K562 (cell line): ENCODE data around the gene LTA4H. TPM values are rescaled to one million over a fixed set of nuclear protein-coding genes. Genes with fewer than 3 reads are reported as not detected.

Experiments used
- ATAC-seq: fragments of 200-7000 bp; cut with Tn5 transposase; 3 replicates; pipeline ENCODE4 v1.9.1; 2020; ENCODE audit warnings: moderate library complexity
- BruUV-seq: library from RNA; stranded (reverse); fragments of 400-500 nt; replicated peaks from 2 replicates; lab custom pipeline; 2021; lab: Mats Ljungman, UMichigan
- CTCF ChIA-PET: fragments of 300-600 bp; formaldehyde crosslinking; extraction: SDS; loops from one replicate; lab custom pipeline; 2021; ENCODE audit warnings: low intra/inter-chr PET ratio; lab: Yijun Ruan, JAX
- POLR2A ChIA-PET: fragments of 300-600, 350-650 bp; sonication (Branson Sonifier 250); formaldehyde crosslinking; extraction: SDS; loops from one replicate; lab custom pipeline; 2021; ENCODE audit warnings: antibody characterized with exemption, inconsistent platforms; lab: Yijun Ruan, JAX
- DNase-seq, 4 experiments: peaks; one replicate each; pipeline versions ENCODE4 v3.0.0 to v3.0.0-alpha.2; 2011 to 2018; ENCODE audit warnings: low spot score in 3 of 4, mixed read lengths in 3 of 4; ENCODE audit errors: extremely low read depth in 1 of 4
- FAIRE-seq: peaks from 2 replicates; lab custom pipeline; 2011; peaks lifted over from hg19 to GRCh38; lab: Jason Lieb, UNC
- H2AFZ ChIP-seq: 2 replicates; pipeline ENCODE4 v1.6.0; 2011; ENCODE audit warnings: low read depth, low read length, control low read depth, inconsistent platforms
- H3K27ac ChIP-seq: fragments of 200-600 bp; 3 replicates; pipeline ENCODE4 v1.8.0; 2011; ENCODE audit warnings: low read depth, mild to moderate bottlenecking, control low read depth, inconsistent platforms, low read length, moderate library complexity, mixed read lengths; ENCODE audit errors: extremely low read depth
- H3K27me3 ChIP-seq, 2 experiments: fragments of 300-600 bp in 1 of 2; 2 replicates in 1 of 2; 3 replicates in 1 of 2; pipeline versions ENCODE4 v1.6.0 to v1.8.0; 2011; ENCODE audit warnings: inconsistent platforms in 2 of 2, low read length in 2 of 2, mild to moderate bottlenecking in 1 of 2, mixed read lengths in 1 of 2, moderate library complexity in 1 of 2; ENCODE audit not compliant: control insufficient read depth in 2 of 2, insufficient read depth in 2 of 2
- H3K36me3 ChIP-seq: fragments of 300-600 bp; 3 replicates; pipeline ENCODE4 v1.8.0; 2011; ENCODE audit warnings: mild to moderate bottlenecking, low read length, inconsistent platforms; ENCODE audit not compliant: control insufficient read depth, insufficient read depth
- H3K4me1 ChIP-seq, 2 experiments: fragments of 200-600 bp in 1 of 2; replicated peaks in 1 of 2; 2 replicates in 1 of 2; 3 replicates in 1 of 2; pipeline versions ENCODE4 v1.5.1 to v1.8.0; 2011; ENCODE audit warnings: inconsistent platforms in 2 of 2, low read length in 2 of 2, mild to moderate bottlenecking in 1 of 2, mixed read lengths in 1 of 2, moderate library complexity in 1 of 2; ENCODE audit not compliant: control insufficient read depth in 2 of 2, insufficient read depth in 2 of 2
- H3K4me2 ChIP-seq: 2 replicates; pipeline ENCODE4 v1.6.1; 2011; ENCODE audit warnings: low read length, control low read depth, inconsistent platforms, mixed read lengths; ENCODE audit not compliant: insufficient read depth
- H3K4me3 ChIP-seq: fragments of 200-600 bp; sonication (generic), shearing (Covaris generic); 2 replicates; pipeline ENCODE4 v1.5.1; 2016; ENCODE audit warnings: control low read depth, inconsistent platforms
- H3K79me2 ChIP-seq: fragments of 200-600 bp; 3 replicates; pipeline ENCODE4 v1.8.0; 2011; ENCODE audit warnings: low read length, inconsistent platforms; ENCODE audit not compliant: control insufficient read depth, insufficient read depth
- H3K9ac ChIP-seq, 2 experiments: 2 replicates each; pipeline versions ENCODE4 v1.6.0 to v1.6.1; 2011; ENCODE audit warnings: low read depth in 2 of 2, low read length in 2 of 2, control low read depth in 1 of 2, inconsistent platforms in 1 of 2, mild to moderate bottlenecking in 1 of 2, mixed read lengths in 1 of 2; ENCODE audit not compliant: insufficient read depth in 1 of 2
- H3K9me1 ChIP-seq: one replicate; pipeline ENCODE4 v1.6.0; 2011; ENCODE audit warnings: inconsistent platforms, mild to moderate bottlenecking, low read length, moderate library complexity; ENCODE audit not compliant: control insufficient read depth, insufficient read depth
- H3K9me3 ChIP-seq: replicated peaks from 2 replicates; pipeline ENCODE4 v1.5.1; 2011; ENCODE audit warnings: low read depth, low read length, inconsistent platforms; ENCODE audit not compliant: control insufficient read depth, insufficient read depth
- H4K20me1 ChIP-seq: replicated peaks from 2 replicates; pipeline ENCODE4 v1.6.1; 2011; ENCODE audit warnings: low read length, inconsistent platforms, mixed read lengths; ENCODE audit not compliant: control insufficient read depth, insufficient read depth
- C11orf30 ChIP-seq: fragments of 450-650 bp; IDR thresholded peaks from 2 replicates; pipeline ENCODE4 v1.6.1; 2016; ENCODE audit warnings: low read depth, mild to moderate bottlenecking
- MAFF ChIP-seq: IDR thresholded peaks from 2 replicates; pipeline ENCODE4 v1.6.1; 2012; ENCODE audit warnings: low read length, improper control_type of control experiment
- MAFG ChIP-seq: fragments of 450-650 bp; conservative IDR thresholded peaks from 2 replicates; pipeline ENCODE4 v1.6.1; 2016; ENCODE audit warnings: missing genetic modification characterization, missing compliant biosample characterization
- MAFK ChIP-seq: IDR thresholded peaks from 2 replicates; pipeline ENCODE4 v1.6.1; 2011; ENCODE audit warnings: low read length, improper control_type of control experiment
- TRIM24 ChIP-seq, 2 experiments: fragments of 450-650 bp; IDR thresholded peaks; 2 replicates each; pipeline ENCODE4 v1.6.1; 2016
- ZNF316 ChIP-seq: fragments of 450-650 bp; IDR thresholded peaks from 2 replicates; pipeline ENCODE4 v1.6.1; 2016
- ZNF655 ChIP-seq: fragments of 250-450 bp; sonication (Bioruptor Pico); IDR thresholded peaks from 2 replicates; pipeline ENCODE4 v1.5.0; 2021
- WGBS: fragments of 100-300 bp; shearing (Covaris generic); methylation state at CpG from one replicate; pipeline ENCODE4 v1.1.6; 2016; ENCODE audit warnings: low coverage, mixed read lengths; ENCODE audit not compliant: insufficient coverage; ENCODE audit errors: missing lambda C conversion rate; 5-methylcytosine and 5-hydroxymethylcytosine counted together
- in situ Hi-C: fragments of 300-500 bp; cut with MboI; formaldehyde crosslinking; loops from 4 replicates; pipeline ENCODE4 v1.15.0; 2018; ENCODE audit warnings: inconsistent platforms, mixed read lengths
- intact Hi-C: fragments of 100-400 bp; cut with micrococcal nuclease; formaldehyde crosslinking; loops from 2 replicates; pipeline ENCODE4 v1.14.2; 2022
- polyA plus RNA-seq, 8 experiments: library from polyadenylated mRNA; depleted of rRNA in 4 of 8; stranded (reverse) in 5 of 8; unstranded in 3 of 8; fragments of >200 nt; fragmentation: Nextera tagmentation in 2 of 8; fragmentation: Illumina TruSeq in 1 of 8; extraction: Ambion mirVana in 2 of 8; extraction: Trizol in 1 of 8; gene quantifications; 2 replicates each; pipeline versions ENCODE4 v1.2.1 to v1.2.3, GENCODE V29; 2011 to 2014; ENCODE audit warnings: inconsistent platforms in 1 of 8, missing spikeins in 1 of 8
- total RNA-seq, 7 experiments: library from RNA; depleted of rRNA in 6 of 7; stranded (reverse); fragments of >200 nt in 6 of 7; fragmentation: Illumina TruSeq in 2 of 7; extraction: Trizol in 2 of 7; gene quantifications; 2 replicates each; pipeline versions ENCODE4 v1.2.1 to v1.2.3, GENCODE V29; 2011 to 2021; ENCODE audit warnings: low replicate concordance in 1 of 7

Gene LTA4H
- total and polyA plus RNA-seq, 9 of the 15 experiments (the other 6 are each of a cell fraction or from before 2014, with no cell fraction given), result 25.2 to 58.1 (median 40.5) TPM

GRCh38 chr12:96014943-96015599 lies 20.3 kb downstream of the LTA4H start:
- ATAC-seq, result no peak
- Histone ChIP-seq H4K20me1 (no peaks in the 10 kb centered on the region), H3K27me3 (no peaks in the 10 kb centered on the region), H2AFZ (no peak overlapping the region)
- peak; percentile 87 for TF ChIP-seq C11orf30
- TF ChIP-seq MAFF, result peak; percentile 96
- TF ChIP-seq MAFG, result peak; percentile 88
- TF ChIP-seq ZNF316, result peak; percentile 95
- no peak for TF ChIP-seq ZNF655
- TF ChIP-seq TRIM24 (IDR thresholded peaks at IDR 0.05), result no peak
- TF ChIP-seq MAFK, result peak; percentile 97
- TF ChIP-seq, all 486 proteins: peak for 5
- 38% methylated on average over 3 of the region's 3 CpGs for WGBS
- H3K9me3 ChIP-seq, result no peaks in the 10 kb centered on the region
- ChIA-PET CTCF (no interaction called here), POLR2A (no interaction called here)
- H3K9ac ChIP-seq, result no peak overlapping the region
- H3K9me1 ChIP-seq, result no peaks in the 10 kb centered on the region
- in situ Hi-C loops (no loop called here), intact Hi-C loops (no loop called here)
- DNase-seq (no peak), FAIRE-seq (no peak)
- peaks cover 16% of the 10 kb centered on the region; the same call in 1 of the 3 replicates for H3K36me3 ChIP-seq
- no peak overlapping the region for H3K4me3 ChIP-seq
- no peaks in the 10 kb centered on the region; a peak in 1 of 5 replicates for H3K4me1 ChIP-seq
- no peak overlapping the region for H3K4me2 ChIP-seq
- no TSS peak for BruUV-seq
- H3K79me2 ChIP-seq, result no peaks in the 10 kb centered on the region
- H3K27ac ChIP-seq, result no peak overlapping the region
